ENCODE measurements around the gene PPP1R16B.

GRCh38 chr20:38866265-38867061 is 61.0 kb downstream of the PPP1R16B start:
- TF ChIP-seq EZH2 (IDR thresholded peaks at IDR 0.05) (no peak), POLR2AphosphoS5 (IDR thresholded peaks at IDR 0.05; ENCODE audit: borderline replicate concordance, low read depth, low read length) (no peak), FOXP2 (optimal IDR thresholded peaks at IDR 0.05; ENCODE audit: control extremely low read depth, extremely low read length, insufficient read depth) (no peak)

All from SK-N-MC (cell line).